GM12878 (cell line): ENCODE results near the gene CHST15.

ENCODE experiments used
- CHD2 ChIP-seq: IDR thresholded peaks from 2 replicates; pipeline ENCODE4 v1.6.1; 2011; ENCODE audit warnings: low read depth, low read length, improper control_type of control experiment, borderline replicate concordance
- CTCF ChIP-seq, 3 experiments: IDR thresholded peaks in 2 of 3; conservative IDR thresholded peaks in 1 of 3; 2 replicates each; pipeline ENCODE4 v1.5.1; 2011; ENCODE audit warnings: low read depth in 3 of 3, low read length in 3 of 3, mild to moderate bottlenecking in 3 of 3, control low read depth in 2 of 3, moderate library complexity in 2 of 3, inconsistent platforms in 1 of 3, mixed read lengths in 1 of 3; ENCODE audit not compliant: control insufficient read depth in 2 of 3, insufficient read depth in 1 of 3; ENCODE audit errors: extremely low read depth in 1 of 3
- EZH2 ChIP-seq: IDR thresholded peaks from 2 replicates; pipeline ENCODE4 v1.6.1; 2012; ENCODE audit warnings: low read depth, mild to moderate bottlenecking, control low read depth, inconsistent platforms, low read length, borderline replicate concordance; ENCODE audit not compliant: control insufficient read depth
- GABPA ChIP-seq: IDR thresholded peaks from 2 replicates; pipeline ENCODE4 v1.6.1; 2014; ENCODE audit warnings: antibody characterized with exemption, low read depth, mild to moderate bottlenecking, inconsistent platforms
- MEF2A ChIP-seq: IDR thresholded peaks from 2 replicates; pipeline ENCODE4 v1.6.1; 2011; ENCODE audit warnings: low read depth, mild to moderate bottlenecking, low read length, moderate library complexity; ENCODE audit not compliant: insufficient read depth
- NR2C1 ChIP-seq: fragments of 450-650 bp; IDR thresholded peaks from 2 replicates; pipeline ENCODE4 v1.6.1; 2017; ENCODE audit warnings: antibody characterized with exemption, mild to moderate bottlenecking, moderate library complexity
- NR2C2 ChIP-seq: IDR thresholded peaks from 2 replicates; pipeline ENCODE4 v1.6.1; 2011; ENCODE audit warnings: borderline replicate concordance, low read depth; ENCODE audit not compliant: control insufficient read depth, insufficient read length
- POLR2A ChIP-seq: IDR thresholded peaks from 2 replicates; pipeline ENCODE4 v1.6.1; 2011; ENCODE audit warnings: low read depth, mild to moderate bottlenecking, low read length
- POLR2AphosphoS5 ChIP-seq: IDR thresholded peaks from 2 replicates; pipeline ENCODE4 v1.6.1; 2011; ENCODE audit warnings: mild to moderate bottlenecking, low read length, inconsistent platforms
- RFX5 ChIP-seq: IDR thresholded peaks from 2 replicates; pipeline ENCODE4 v1.6.1; 2011; ENCODE audit warnings: low read depth, low read length, improper control_type of control experiment
- SMC3 ChIP-seq: IDR thresholded peaks from 2 replicates; pipeline ENCODE4 v1.6.1; 2011; ENCODE audit warnings: low read length, improper control_type of control experiment, borderline replicate concordance
- SREBF2 ChIP-seq: IDR thresholded peaks from 2 replicates; pipeline ENCODE4 v1.6.1; 2012; ENCODE audit warnings: mild to moderate bottlenecking, low read length
- SUZ12 ChIP-seq: fragments of 200-600 bp; sonication (generic); IDR thresholded peaks from one replicate; pipeline ENCODE4 v1.6.1; 2018; ENCODE audit warnings: antibody characterized with exemption, mild to moderate bottlenecking; ENCODE audit not compliant: unreplicated experiment
- TF ChIP-seq, protein P1 (sequence below): IDR thresholded peaks from 2 replicates; pipeline ENCODE4 v1.6.1; 2012; ENCODE audit warnings: low read depth, low read length, improper control_type of control experiment

- TF ChIP-seq EZH2 (no peak), GABPA (no peak), POLR2A (no peak), POLR2AphosphoS5 (no peak), RFX5 (no peak), CTCF (IDR thresholded peaks at IDR 0.05 in 2 of 3, conservative IDR thresholded peaks at IDR 0.05 in 1 of 3; ENCODE audit: control insufficient read depth in 2 of 3, extremely low read depth in 1 of 3, insufficient read depth in 1 of 3, low read depth in 3 of 3, low read length in 3 of 3) (no peak), SMC3 (no peak), NR2C2 (no peak), SREBF2 (no peak), CHD2 (no peak), SUZ12 (no peak), NR2C1 (no peak), MEF2A (no peak)
- TF ChIP-seq, protein P1, sequence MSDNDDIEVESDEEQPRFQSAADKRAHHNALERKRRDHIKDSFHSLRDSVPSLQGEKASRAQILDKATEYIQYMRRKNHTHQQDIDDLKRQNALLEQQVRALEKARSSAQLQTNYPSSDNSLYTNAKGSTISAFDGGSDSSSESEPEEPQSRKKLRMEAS: no peak
These were observed 23.8 kb downstream of the CHST15 start for GRCh38 chr10:124069341-124070264.
